Activated CD8-positive, alpha-beta T cell treated with anti-CD3 and anti-CD28 coated beads for 36 hours (primary cell): Measurements from ENCODE around the gene TICAM1. TPM values are rescaled to one million over a fixed set of nuclear protein-coding genes. Genes with fewer than 3 reads are reported as not detected.

Source experiments
- ATAC-seq: fragments of 200-7000 bp; cut with Tn5 transposase; one replicate; pipeline ENCODE4 v1.10.0; 2021; ENCODE audit warnings: mild to moderate bottlenecking, moderate library complexity
- CTCF ChIA-PET: fragments of 350-600 bp; sonication (Branson Sonifier 250); formaldehyde crosslinking; loops from one replicate; lab custom pipeline; 2021; ENCODE audit warnings: antibody characterized with exemption; lab: Charles Lee
- POLR2A ChIA-PET: fragments of 350-600 bp; sonication (Branson Sonifier 250); formaldehyde crosslinking; loops from one replicate; lab custom pipeline; 2021; ENCODE audit warnings: antibody characterized with exemption; lab: Charles Lee
- DNase-seq: peaks from one replicate; pipeline ENCODE4 v3.0.0-alpha.2; 2020
- H3K27ac Mint-ChIP-seq: one replicate; pipeline ENCODE4 v1.8.0; 2021; ENCODE audit warnings: mild to moderate bottlenecking, mixed read lengths
- H3K27me3 Mint-ChIP-seq: one replicate; pipeline ENCODE4 v1.8.0; 2021; ENCODE audit warnings: mixed read lengths
- H3K36me3 Mint-ChIP-seq: one replicate; pipeline ENCODE4 v1.8.0; 2021; ENCODE audit warnings: low read depth, mixed read lengths
- H3K4me1 Mint-ChIP-seq: one replicate; pipeline ENCODE4 v1.8.0; 2021; ENCODE audit warnings: low read depth, mixed read lengths
- H3K4me3 Mint-ChIP-seq: one replicate; pipeline ENCODE4 v1.8.0; 2021; ENCODE audit warnings: mild to moderate bottlenecking, moderate library complexity, mixed read lengths
- H3K9me3 Mint-ChIP-seq: one replicate; pipeline ENCODE4 v1.8.0; 2021; ENCODE audit warnings: mixed read lengths
- intact Hi-C: fragments of 100-400 bp; cut with micrococcal nuclease; formaldehyde crosslinking; loops from one replicate; pipeline ENCODE4 v1.10.0; 2022
- total RNA-seq, 2 experiments: library from RNA; stranded (reverse); gene quantifications; one replicate each; pipeline ENCODE4 v1.2.3, GENCODE V29; 2021
- TF ChIP-seq, protein P1 (sequence below): fragments of 200-600 bp; IDR thresholded peaks from one replicate; pipeline ENCODE4 v1.8.0; 2022; ENCODE audit warnings: antibody characterized with exemption, mild to moderate bottlenecking

Gene TICAM1
- total RNA-seq, 2 experiments from 2014 or later: 17.4 to 17.5 TPM

DNA sequence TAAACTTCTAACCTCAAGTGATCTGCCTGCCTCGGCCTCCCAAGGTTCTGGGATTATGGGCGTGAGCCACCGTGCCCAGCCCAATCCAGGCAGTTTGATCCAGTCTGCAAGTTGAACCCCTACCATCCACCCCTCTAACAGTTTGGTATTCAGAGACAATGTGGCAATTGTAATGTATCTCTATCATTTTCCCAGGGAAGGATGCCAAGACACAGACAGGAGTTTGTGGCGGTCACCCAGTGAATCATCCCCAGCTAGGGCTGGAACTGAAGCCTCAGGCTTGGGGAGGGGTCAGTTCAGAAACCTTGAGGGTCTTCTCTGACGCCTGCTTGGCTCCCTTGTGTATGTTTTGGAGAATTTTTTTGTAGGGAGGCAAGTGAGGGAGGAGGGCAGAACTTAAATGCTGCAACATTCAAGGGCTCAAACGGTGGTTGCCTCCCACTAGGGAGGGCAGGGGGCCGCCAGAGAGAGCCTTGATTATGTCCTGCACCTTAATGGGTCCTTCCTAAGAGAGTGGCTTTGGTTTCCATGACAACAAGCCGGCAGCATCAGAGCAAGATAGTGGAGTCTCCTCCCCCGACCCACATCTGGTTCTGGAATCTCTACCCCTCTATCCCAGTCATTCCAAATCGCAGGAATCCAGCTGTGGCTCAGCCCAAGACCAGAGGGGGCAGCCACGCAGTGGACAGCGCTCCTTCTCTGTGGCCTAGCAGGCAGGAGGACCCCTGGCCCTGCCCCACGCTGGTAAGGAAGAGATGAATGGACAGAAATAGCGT is 54.9 kb downstream of the TICAM1 start:
- no peak overlapping the region for H3K4me3 Mint-ChIP-seq

DNA sequence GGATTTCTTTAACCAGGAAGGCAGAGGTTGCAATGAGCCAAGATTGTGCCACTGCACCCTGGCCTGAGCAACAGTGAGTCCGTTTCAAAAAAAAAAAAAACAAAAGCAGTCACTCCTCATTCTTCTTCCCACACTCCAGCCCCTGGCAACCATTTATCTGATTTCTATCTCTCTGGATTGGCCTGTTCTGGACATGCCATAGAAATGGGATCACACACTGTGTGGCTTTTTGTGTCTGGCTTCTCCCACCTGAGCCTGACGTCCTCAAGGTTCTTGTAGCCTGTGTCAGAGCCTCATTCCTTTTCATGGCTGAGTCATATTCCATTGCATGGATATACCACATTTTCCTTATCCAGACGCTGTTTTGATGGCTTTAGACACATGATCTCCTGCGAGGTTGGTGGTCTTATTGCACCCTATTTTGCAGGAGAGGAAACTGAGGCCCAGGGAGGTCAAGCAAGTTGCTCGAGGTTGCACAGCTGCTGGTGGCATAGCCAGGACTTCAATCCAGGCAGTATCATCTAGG is 55.8 kb downstream of the TICAM1 start:
- no peak for ATAC-seq
- POLR2A ChIA-PET: no interaction called here
- CTCF ChIA-PET: interaction anchor here (0.6 to 1.2 kb wide), 2 partner anchors 43 to 217 kb away, joined by 3 to 5 read pairs; no protein-coding TSS in a partner anchor

More for the DNA sequence above, 54.9 kb downstream of the TICAM1 start:
- ChIA-PET CTCF (no interaction called here), POLR2A (no interaction called here)
- ATAC-seq (no peak), DNase-seq (no peak)
- peaks cover 13% of the 10 kb centered on the region for H3K27me3 Mint-ChIP-seq
- TF ChIP-seq, protein P1, sequence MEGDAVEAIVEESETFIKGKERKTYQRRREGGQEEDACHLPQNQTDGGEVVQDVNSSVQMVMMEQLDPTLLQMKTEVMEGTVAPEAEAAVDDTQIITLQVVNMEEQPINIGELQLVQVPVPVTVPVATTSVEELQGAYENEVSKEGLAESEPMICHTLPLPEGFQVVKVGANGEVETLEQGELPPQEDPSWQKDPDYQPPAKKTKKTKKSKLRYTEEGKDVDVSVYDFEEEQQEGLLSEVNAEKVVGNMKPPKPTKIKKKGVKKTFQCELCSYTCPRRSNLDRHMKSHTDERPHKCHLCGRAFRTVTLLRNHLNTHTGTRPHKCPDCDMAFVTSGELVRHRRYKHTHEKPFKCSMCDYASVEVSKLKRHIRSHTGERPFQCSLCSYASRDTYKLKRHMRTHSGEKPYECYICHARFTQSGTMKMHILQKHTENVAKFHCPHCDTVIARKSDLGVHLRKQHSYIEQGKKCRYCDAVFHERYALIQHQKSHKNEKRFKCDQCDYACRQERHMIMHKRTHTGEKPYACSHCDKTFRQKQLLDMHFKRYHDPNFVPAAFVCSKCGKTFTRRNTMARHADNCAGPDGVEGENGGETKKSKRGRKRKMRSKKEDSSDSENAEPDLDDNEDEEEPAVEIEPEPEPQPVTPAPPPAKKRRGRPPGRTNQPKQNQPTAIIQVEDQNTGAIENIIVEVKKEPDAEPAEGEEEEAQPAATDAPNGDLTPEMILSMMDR: no peak
- no peaks in the 10 kb centered on the region for H3K36me3 Mint-ChIP-seq
- H3K9me3 Mint-ChIP-seq: peaks cover 1% of the 10 kb centered on the region
- intact Hi-C loops: no loop called here
- H3K4me1 Mint-ChIP-seq: no peaks in the 10 kb centered on the region
- no peak overlapping the region for H3K27ac Mint-ChIP-seq

DNA sequence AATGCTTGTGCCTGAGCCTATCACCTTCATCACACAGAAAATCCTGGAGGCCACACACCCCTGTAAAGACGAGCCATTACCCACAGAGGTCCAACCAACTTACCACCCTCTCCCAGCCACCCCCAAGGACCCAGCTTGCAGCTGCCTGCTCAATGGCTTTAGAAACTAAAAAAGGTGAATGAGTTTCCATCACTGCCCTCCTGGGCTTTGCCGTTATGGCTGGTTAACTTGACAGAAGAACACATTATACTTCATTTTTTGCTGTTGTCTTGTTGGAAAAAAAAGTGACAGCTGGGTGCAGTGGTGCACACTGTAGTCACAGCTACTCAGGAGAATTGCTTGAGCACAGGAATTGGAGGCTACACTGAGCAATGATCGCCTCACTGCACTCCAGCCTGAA is 57.4 kb downstream of the TICAM1 start:
- Mint-ChIP-seq H3K27me3 (peaks cover 11% of the 10 kb centered on the region), H3K36me3 (no peaks in the 10 kb centered on the region), H3K4me3 (no peak overlapping the region), H3K9me3 (peaks cover 4% of the 10 kb centered on the region), H3K4me1 (peaks cover 3% of the 10 kb centered on the region), H3K27ac (no peak overlapping the region)
- ATAC-seq: no peak
- ChIA-PET POLR2A (no interaction called here), CTCF (no interaction called here)
- intact Hi-C loops: no loop called here
- TF ChIP-seq, protein P1: no peak
- no peak for DNase-seq

More for the DNA sequence above, 55.8 kb downstream of the TICAM1 start:
- intact Hi-C loops: no loop called here
- H3K4me3 Mint-ChIP-seq: no peak overlapping the region
- TF ChIP-seq, protein P1: no peak
- no peak for DNase-seq
- peaks cover 11% of the 10 kb centered on the region for H3K27me3 Mint-ChIP-seq
- no peak overlapping the region for H3K27ac Mint-ChIP-seq
- no peaks in the 10 kb centered on the region for H3K36me3 Mint-ChIP-seq
- no peaks in the 10 kb centered on the region for H3K4me1 Mint-ChIP-seq
- peaks cover 1% of the 10 kb centered on the region for H3K9me3 Mint-ChIP-seq

DNA sequence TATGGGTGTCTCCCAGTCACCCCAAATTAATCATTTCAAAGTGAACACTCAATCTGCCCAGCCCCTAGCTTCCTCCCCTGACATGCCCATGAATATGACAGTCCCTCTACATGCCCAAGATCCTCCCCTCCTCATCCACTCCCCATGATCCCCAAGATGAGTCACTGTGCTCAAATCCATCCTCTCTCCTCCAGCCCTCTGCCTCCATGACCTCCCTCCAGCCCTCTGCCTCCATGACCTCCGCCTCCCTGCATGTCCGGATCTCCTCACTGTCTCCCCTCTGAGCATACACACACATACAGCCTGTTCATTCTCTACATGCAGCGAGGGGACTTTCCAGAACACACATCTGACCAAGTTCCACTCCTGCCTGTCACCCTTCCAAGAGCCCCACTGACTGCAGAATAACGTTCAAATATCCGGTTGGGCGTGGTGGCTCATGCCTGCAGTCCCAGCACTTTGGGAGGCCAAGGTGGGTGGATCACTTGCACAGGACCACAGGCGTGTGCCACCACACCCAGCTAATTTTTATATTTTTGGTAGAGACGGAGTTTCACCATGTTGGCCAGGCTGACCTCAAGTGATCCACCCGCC is 58.4 kb downstream of the TICAM1 start:
- DNase-seq (no peak), ATAC-seq (no peak)
- TF ChIP-seq, protein P1: no peak
- CTCF ChIA-PET: no interaction called here
- peaks cover 3% of the 10 kb centered on the region for H3K4me1 Mint-ChIP-seq
- POLR2A ChIA-PET: no interaction called here
- H3K4me3 Mint-ChIP-seq: no peak overlapping the region
- no peaks in the 10 kb centered on the region for H3K36me3 Mint-ChIP-seq
- peaks cover 4% of the 10 kb centered on the region for H3K9me3 Mint-ChIP-seq
- intact Hi-C loops: no loop called here
- H3K27me3 Mint-ChIP-seq: peaks cover 11% of the 10 kb centered on the region
- H3K27ac Mint-ChIP-seq: no peak overlapping the region

DNA sequence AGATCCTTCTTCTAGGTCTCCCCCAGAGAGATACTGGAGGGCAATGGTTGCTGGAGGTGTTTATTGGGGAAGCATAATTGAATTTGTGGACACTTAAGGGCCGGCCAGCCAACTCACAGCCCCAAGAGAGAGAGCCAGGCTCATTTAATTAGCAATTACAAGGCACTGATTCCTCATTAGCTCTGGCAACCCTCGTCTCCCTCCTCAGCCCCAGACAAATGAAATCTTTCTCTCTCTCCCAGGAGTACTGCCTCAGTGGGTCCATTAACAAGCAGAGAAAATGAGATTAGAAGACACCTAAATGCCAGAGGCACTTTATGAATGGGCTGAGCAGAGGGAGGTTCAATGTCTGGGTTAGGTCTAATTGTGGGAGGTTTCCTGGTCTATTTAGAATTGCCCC is 58.9 kb downstream of the TICAM1 start:
- CTCF ChIA-PET: no interaction called here
- ATAC-seq: no peak
- POLR2A ChIA-PET: no interaction called here

More for the DNA sequence above, 58.9 kb downstream of the TICAM1 start:
- Mint-ChIP-seq H3K27me3 (peaks cover 11% of the 10 kb centered on the region), H3K4me1 (peaks cover 3% of the 10 kb centered on the region), H3K4me3 (no peak overlapping the region), H3K27ac (no peak overlapping the region), H3K36me3 (no peaks in the 10 kb centered on the region), H3K9me3 (peaks cover 4% of the 10 kb centered on the region)
- TF ChIP-seq, protein P1: no peak
- intact Hi-C loops: no loop called here
- DNase-seq: no peak
